Tibial nerve (tissue), 4 donors: ENCODE measurements around the gene HEPHL1. TPM values are rescaled to one million over a fixed set of nuclear protein-coding genes. Genes with fewer than 3 reads are reported as not detected.

Experiments used
- DNase-seq, 2 donors: peaks; one replicate each; pipeline ENCODE4 v3.0.0-alpha.2; 2019; ENCODE audit warnings: low spot score in 2 of 2
- H3K27ac ChIP-seq, 4 donors: fragments of 200-600 bp; sonication (generic) in 3 of 4; one replicate each; pipeline ENCODE4 v1.5.1; 2017 to 2019; ENCODE audit warnings: mild to moderate bottlenecking in 1 of 4
- H3K27me3 ChIP-seq, 2 donors: fragments of 200-600 bp; sonication (generic) in 1 of 2; one replicate each; pipeline versions ENCODE4 v1.5.1 to v1.6.0; 2017 to 2019
- H3K36me3 ChIP-seq, 3 donors: fragments of 200-600 bp; sonication (generic); one replicate each; pipeline ENCODE4 v1.5.1; 2018 to 2019
- H3K4me1 ChIP-seq, 4 donors: fragments of 200-600 bp; sonication (generic) in 3 of 4; one replicate each; pipeline ENCODE4 v1.5.1; 2017 to 2019
- H3K4me3 ChIP-seq, 4 donors: fragments of 200-600 bp; sonication (generic) in 3 of 4; one replicate each; pipeline ENCODE4 v1.5.1; 2017 to 2019; ENCODE audit warnings: mild to moderate bottlenecking in 1 of 4, moderate library complexity in 1 of 4
- H3K9me3 ChIP-seq, 4 donors: fragments of 200-600 bp; sonication (generic) in 3 of 4; one replicate each; pipeline ENCODE4 v1.5.1; 2017 to 2019
- CTCF ChIP-seq, 5 experiments: fragments of 200-600 bp in 3 of 5; fragments of 450-650 bp in 2 of 5; sonication (generic) in 3 of 5; IDR thresholded peaks; one replicate each; pipeline ENCODE4 v1.5.1; 2016 to 2019; ENCODE audit warnings: antibody characterized with exemption in 5 of 5, mild to moderate bottlenecking in 3 of 5, moderate library complexity in 2 of 5
- EP300 ChIP-seq, 2 donors: sonication (generic); formaldehyde crosslinking; IDR thresholded peaks; one replicate each; pipeline ENCODE4 v1.6.1; 2017; ENCODE audit warnings: antibody characterized with exemption in 2 of 2, mild to moderate bottlenecking in 1 of 2
- POLR2A ChIP-seq, 2 donors: fragments of 450-650 bp; IDR thresholded peaks; one replicate each; pipeline ENCODE4 v1.6.1; 2017; ENCODE audit warnings: antibody characterized with exemption in 2 of 2, mild to moderate bottlenecking in 2 of 2, moderate library complexity in 2 of 2
- WGBS, 2 donors: methylation state at CpG; one replicate each; pipeline ENCODE4 v1.1.5; 2018; 5-methylcytosine and 5-hydroxymethylcytosine counted together
- total RNA-seq, 4 donors: library from RNA; depleted of rRNA; stranded (reverse); fragments of >200 nt; gene quantifications; one replicate each; pipeline ENCODE4 v1.1.0, GENCODE V29; 2016

The HEPHL1 gene
- total RNA-seq, 4 donors from 2014 or later = not detected

GRCh38 chr11:94077552-94078293 is 56.6 kb downstream of the HEPHL1 start:
- WGBS, 2 donors = 61 to 62% methylated on average over 2 of the region's 2 CpGs
- Histone ChIP-seq H3K27ac (no peak overlapping the region), H3K36me3 (no peaks in the 10 kb centered on the region), H3K4me1 (no peaks in the 10 kb centered on the region), H3K4me3 (no peak overlapping the region), H3K27me3 (no peaks in the 10 kb centered on the region), H3K9me3 (no peaks in the 10 kb centered on the region)
- TF ChIP-seq CTCF (IDR thresholded peaks at IDR 0.05) (no peak), POLR2A (IDR thresholded peaks at IDR 0.05) (no peak)
- DNase-seq = no peak

GRCh38 chr11:94084164-94084563 is 63.0 kb downstream of the HEPHL1 start:
- no peak overlapping the region for H3K4me3 ChIP-seq
- no peaks in the 10 kb centered on the region for H3K27me3 ChIP-seq
- no peak for TF ChIP-seq CTCF (IDR thresholded peaks at IDR 0.05)
- TF ChIP-seq EP300 (IDR thresholded peaks at IDR 0.05) = no peak
- no peak for TF ChIP-seq POLR2A (IDR thresholded peaks at IDR 0.05)
- 94 to 96% methylated on average over 1 of the region's 1 CpG for WGBS, 2 donors
- no peak for DNase-seq
- H3K27ac ChIP-seq = no peak overlapping the region
- H3K36me3 ChIP-seq = no peaks in the 10 kb centered on the region
- no peaks in the 10 kb centered on the region for H3K9me3 ChIP-seq
- no peaks in the 10 kb centered on the region for H3K4me1 ChIP-seq

- no peak for TF ChIP-seq CTCF (IDR thresholded peaks at IDR 0.05)
- no peak for TF ChIP-seq EP300 (IDR thresholded peaks at IDR 0.05)
- no peak for TF ChIP-seq POLR2A (IDR thresholded peaks at IDR 0.05)
- WGBS, 2 donors = 87 to 88% methylated on average over 21 of the region's 21 CpGs
- Histone ChIP-seq H3K4me1 (no peaks in the 10 kb centered on the region), H3K27me3 (no peaks in the 10 kb centered on the region), H3K27ac (no peak overlapping the region), H3K4me3 (no peak overlapping the region), H3K36me3 (no peaks in the 10 kb centered on the region), H3K9me3 (no peaks in the 10 kb centered on the region)
- no peak for DNase-seq
Measured at GRCh38 chr11:94088906-94089305, 67.8 kb downstream of the HEPHL1 start.

GRCh38 chr11:94089341-94089740 is 68.2 kb downstream of the HEPHL1 start:
- TF ChIP-seq EP300 (IDR thresholded peaks at IDR 0.05) (no peak), POLR2A (IDR thresholded peaks at IDR 0.05) (no peak), CTCF (IDR thresholded peaks at IDR 0.05) (no peak)
- H3K4me1 ChIP-seq = no peaks in the 10 kb centered on the region
- no peak for DNase-seq
- 88 to 92% methylated on average over 6 of the region's 6 CpGs for WGBS, 2 donors
- no peaks in the 10 kb centered on the region for H3K36me3 ChIP-seq
- no peak overlapping the region for H3K4me3 ChIP-seq
- no peaks in the 10 kb centered on the region for H3K27me3 ChIP-seq
- no peaks in the 10 kb centered on the region for H3K9me3 ChIP-seq
- no peak overlapping the region for H3K27ac ChIP-seq

- no peaks in the 10 kb centered on the region for H3K9me3 ChIP-seq
- no peak for DNase-seq
- TF ChIP-seq EP300 (IDR thresholded peaks at IDR 0.05) (no peak), CTCF (IDR thresholded peaks at IDR 0.05) (no peak), POLR2A (IDR thresholded peaks at IDR 0.05) (no peak)
- no peaks in the 10 kb centered on the region for H3K27me3 ChIP-seq
- no peak overlapping the region for H3K27ac ChIP-seq
- no peak overlapping the region for H3K4me3 ChIP-seq
- no peaks in the 10 kb centered on the region for H3K36me3 ChIP-seq
- 84 to 92% methylated on average over 1 of the region's 1 CpG for WGBS, 2 donors
- no peaks in the 10 kb centered on the region for H3K4me1 ChIP-seq
Measured at GRCh38 chr11:94090401-94090800, 69.2 kb downstream of the HEPHL1 start.
